NCI-H1694 (cell line): ENCODE measurements around the gene DPH6.
"Not testable (repeated sequence)": the region's sequence is repeated elsewhere in the genome, so short reads cannot be mapped to it uniquely, and the experiment has no call there.

ENCODE experiments used
- DNase-seq: peaks from one replicate; lab custom pipeline; 2025; lab: John Stamatoyannopoulos, UW

Gene DPH6, protein sequence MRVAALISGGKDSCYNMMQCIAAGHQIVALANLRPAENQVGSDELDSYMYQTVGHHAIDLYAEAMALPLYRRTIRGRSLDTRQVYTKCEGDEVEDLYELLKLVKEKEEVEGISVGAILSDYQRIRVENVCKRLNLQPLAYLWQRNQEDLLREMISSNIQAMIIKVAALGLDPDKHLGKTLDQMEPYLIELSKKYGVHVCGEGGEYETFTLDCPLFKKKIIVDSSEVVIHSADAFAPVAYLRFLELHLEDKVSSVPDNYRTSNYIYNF

GRCh38 chr15:35545824-35546510 is at the start of gene DPH6:
DPH6 (minus strand) TSS chr15:35546165; CDS start chr15:35546141, 24 bp downstream.
- DNase-seq, result peak; percentile 37

DNA sequence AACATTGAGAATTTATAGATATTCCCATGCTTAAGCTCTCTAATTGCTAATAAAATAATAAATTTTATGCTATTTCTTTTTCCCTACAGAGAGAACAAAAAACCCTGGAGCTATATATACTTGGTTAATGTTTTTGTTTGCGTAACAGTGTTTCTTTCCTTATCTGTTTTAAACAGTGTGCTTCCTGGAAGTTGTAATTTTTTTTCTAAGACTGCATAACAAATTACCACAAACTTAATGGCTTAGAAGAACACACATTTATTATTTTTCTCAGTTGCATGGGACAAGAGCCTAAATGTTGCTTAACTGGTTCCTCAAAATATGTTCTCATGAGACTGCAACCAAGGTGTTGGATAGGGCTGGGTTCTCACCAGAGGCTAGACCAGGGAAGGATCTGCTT is 49.7 kb upstream of the DPH6 start:
- DNase-seq, result no peak

GRCh38 chr15:35591987-35592386 is 46.0 kb upstream of the DPH6 start:
- not testable (repeated sequence) for DNase-seq

DNA sequence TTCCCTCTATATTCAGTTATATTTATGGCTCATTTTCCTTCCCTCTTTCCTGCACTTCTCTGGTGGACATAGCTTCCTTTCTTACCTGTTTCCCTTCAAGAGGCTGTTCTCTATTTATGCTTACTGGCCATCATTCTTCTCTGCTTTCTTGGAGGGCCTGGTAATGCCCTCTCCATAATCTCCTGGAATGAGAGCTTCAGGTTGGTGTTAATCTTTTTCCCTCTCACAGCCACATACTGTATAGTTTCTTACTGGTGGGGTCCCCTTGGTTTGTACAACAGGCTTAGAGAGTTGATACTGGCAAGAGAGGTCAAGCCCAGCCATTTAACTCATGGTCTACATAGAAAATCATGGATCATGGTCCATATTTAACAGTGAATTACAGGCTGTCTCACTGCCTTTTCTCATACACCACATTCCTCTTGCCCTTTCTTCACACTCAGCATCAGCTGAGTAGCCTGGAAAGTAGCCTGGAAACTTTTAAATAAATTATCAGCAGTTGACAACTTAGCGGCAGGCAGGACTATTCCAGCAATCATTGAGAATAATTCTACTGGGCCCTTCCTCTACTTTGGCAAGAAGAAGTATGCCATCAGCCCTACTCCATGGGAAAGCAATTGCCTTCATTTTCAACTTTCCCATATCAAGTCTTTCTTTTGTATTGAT is 38.0 kb upstream of the DPH6 start:
- no peak for DNase-seq

DNA sequence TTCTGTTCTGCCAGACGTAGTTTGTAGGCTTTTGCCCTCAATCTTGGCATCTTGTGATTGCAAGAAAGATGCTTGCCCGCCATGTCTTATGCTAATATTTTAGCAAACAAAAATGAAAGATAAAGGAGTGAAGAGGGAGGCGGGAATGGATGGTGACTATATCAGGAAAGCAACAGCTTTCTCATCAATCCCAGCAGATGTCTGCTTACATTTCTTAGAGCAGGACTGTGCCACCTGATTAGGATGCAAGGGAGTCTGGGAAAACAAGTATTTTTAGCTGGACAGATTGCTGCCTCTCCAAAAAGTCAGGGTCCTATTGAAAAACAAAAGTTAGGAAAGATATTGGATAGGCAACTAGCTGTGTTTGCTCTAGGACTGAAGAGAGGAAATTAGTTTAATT is 34.6 kb upstream of the DPH6 start:
- DNase-seq, result no peak

GRCh38 chr15:35567392-35567791 is 21.4 kb upstream of the DPH6 start:
- no peak for DNase-seq

- no peak for DNase-seq
These were observed 21.0 kb upstream of the DPH6 start for GRCh38 chr15:35566991-35567390.

DNA sequence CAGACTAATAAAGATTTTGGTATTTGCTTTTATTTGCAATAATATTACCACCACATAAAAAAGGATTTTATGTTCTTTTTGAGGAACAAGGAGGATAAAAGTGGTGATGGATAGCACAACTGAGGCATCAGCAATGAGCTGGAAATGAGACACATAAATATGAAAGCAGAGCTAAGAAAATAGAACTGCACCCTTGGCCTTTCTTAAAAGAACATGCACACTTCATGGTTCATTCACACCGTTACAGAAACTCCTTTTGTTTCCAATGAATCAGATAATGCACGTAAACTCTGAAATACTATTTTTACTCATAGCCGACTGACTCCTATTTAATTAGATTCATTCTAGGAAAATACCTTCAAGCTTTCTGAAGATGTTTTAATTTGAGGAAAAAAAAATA is 19.9 kb upstream of the DPH6 start:
- DNase-seq, result no peak

DNA sequence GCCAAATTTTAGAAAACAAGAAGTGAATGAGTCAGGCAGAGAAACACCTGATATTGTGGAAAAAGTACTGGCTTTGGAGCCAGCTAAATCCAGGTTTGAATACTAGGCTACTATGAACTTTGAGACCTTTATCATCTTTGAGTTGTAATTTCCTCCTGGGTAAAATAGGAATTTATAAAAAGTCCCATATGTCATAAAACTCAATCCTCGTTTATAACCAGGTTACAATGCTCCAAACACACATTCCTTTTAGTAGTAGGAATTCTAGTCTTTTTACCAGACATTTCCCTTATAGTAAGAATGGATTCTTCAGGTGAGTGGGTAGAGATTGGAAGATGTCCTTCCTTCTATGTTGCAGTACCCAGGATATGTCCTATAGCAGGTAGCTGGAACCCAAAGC is 16.7 kb upstream of the DPH6 start:
- DNase-seq, result no peak

DNA sequence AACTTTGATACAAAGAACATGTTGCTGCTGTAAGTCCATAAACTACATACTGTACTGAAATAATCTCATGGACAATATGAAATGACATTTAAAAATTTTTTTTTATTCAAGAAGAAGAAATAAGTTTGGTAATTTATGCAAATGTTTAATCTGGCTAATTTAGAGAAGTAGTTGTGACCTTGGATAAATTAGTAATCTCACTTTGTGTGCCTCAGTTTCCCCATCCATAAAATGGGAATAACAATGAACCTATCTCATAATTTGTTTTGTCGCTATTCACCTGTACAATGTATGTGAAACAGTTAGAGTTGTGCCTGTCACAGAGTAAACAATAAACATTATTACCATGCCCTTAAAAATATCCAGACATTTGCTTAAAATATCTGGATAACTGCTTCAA is 15.3 kb upstream of the DPH6 start:
- DNase-seq, result no peak

DNA sequence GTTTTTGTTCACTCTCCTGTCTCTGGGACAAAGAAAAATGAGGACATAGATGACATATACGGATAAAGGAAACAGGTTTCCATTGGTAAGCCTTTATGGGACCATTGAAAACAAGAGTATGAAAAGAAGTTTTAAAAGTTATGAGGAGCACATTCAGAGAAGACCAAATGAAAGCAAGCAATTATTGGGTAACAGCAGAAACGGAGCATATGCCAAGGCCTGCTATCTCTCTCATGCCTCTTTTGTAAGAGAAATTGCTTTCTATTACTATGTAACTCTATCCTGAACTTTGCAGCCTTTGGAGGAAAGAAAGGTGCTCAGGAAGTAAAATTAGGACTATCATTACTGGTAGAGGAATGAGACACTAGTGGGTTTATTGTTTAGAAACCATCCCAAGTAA is 14.9 kb upstream of the DPH6 start:
- DNase-seq, result no peak

- DNase-seq, result no peak
These were observed 14.3 kb upstream of the DPH6 start for GRCh38 chr15:35560258-35560657.

DNA sequence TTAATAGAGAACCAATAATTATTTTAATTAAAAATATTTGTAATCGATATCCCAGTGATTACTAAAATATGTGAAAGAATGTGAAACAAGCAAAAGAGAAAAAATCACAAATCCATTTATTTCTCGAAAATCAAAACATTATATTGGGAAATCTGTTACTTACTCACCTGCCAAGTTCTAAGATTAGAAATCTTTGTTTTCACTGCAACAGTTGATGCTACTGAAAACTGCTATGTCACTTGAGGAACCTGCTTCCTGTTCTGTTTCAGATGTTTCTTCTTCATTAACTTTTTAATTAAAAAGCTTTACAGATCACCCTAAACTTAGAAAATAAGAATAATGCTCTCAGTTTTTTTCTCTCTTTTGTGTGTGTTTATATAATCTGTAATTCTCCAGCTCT is 13.7 kb upstream of the DPH6 start:
- no peak for DNase-seq

GRCh38 chr15:35557544-35557943 is 11.6 kb upstream of the DPH6 start:
- no peak for DNase-seq

DNA sequence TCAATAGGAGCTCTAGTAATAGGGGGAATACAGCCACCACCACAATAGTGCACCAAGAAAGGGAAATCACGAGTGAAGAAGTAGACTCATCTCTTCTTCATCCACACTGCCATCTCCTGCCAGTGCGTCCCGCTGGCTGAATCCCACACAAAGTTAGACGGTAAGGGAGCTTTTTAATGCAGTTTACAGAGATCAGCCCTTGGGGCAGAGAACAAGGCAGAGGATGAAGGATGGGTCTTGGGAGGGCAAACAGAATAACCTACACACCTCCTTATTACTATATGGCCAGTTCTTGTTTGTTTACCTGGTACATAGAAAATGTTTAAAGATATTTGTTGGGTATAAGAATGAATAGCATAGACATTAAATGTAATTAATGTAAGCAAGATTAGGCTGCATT is 11.0 kb upstream of the DPH6 start:
- DNase-seq, result no peak

DNA sequence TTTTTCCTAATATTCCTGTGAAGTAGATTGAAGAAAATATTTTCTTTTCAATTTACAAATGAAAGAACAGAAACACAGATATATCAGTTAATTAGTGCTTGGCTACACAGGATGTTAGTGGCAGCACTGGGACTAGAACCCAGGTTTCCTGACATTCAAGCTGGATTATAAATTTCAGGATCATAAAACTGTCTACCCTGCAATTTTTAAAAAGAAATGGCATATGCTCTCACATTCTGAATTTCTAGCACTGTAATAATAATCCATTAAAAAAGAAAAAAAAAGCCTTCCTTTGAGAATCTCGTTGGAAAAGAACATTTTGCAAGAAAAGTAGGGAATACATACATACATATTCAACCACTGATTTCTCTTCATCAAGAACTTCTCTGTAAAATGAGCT is 9.3 kb upstream of the DPH6 start:
- DNase-seq, result no peak

GRCh38 chr15:35550957-35551356 is 5.0 kb upstream of the DPH6 start:
- DNase-seq, result no peak

- no peak for DNase-seq
These were observed 3.6 kb upstream of the DPH6 start for GRCh38 chr15:35549567-35549966.

DNA sequence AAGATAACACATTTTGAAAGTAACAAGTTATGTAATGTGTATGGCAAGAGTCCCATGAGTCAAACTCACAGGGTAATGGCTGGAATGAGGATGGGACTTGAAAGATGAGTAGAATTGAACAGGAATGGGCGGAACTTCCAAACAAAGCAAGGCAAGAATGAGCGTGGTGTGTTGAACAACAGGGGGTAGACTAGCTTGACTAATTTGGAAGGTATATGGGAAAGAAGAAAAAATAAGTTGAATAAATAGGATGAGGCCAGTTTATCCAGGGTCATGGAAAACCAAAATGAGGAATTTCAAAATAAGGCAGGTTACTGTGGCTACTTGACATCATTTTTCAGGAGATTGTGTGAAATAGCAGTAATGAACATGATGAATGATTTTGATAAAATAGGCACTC is 2.5 kb upstream of the DPH6 start:
- no peak for DNase-seq

DNA sequence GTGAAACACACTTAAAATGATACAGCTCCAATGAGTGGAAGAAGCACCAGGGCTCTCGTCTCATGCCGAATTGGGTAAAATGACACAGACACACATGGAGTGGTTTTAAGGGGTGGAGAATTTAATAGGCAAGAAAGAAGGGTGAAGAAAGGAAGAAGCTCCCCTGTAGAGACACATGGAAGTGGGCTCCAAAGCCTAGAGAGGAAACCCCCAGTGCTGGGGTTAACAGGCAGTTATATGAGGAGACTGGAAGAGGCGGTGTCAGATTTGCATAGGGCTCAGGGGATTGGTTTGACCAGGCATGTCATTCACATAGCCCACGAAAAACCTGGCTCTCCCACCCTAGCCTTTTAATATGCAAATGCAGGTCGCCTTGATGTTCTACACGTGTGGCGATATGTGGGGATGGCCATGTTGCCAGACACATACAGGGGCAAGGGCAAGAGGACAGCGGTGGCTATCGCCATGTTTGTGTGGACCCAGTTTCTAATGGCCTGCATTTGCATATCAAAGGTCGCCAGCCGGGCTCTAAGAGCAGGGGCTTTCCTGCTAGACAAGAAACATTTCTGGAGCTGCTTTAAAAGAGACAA is 1.9 kb upstream of the DPH6 start:
- no peak for DNase-seq

- no peak for DNase-seq
These were observed 781 bp upstream of the DPH6 start for GRCh38 chr15:35546511-35547381.

DNA sequence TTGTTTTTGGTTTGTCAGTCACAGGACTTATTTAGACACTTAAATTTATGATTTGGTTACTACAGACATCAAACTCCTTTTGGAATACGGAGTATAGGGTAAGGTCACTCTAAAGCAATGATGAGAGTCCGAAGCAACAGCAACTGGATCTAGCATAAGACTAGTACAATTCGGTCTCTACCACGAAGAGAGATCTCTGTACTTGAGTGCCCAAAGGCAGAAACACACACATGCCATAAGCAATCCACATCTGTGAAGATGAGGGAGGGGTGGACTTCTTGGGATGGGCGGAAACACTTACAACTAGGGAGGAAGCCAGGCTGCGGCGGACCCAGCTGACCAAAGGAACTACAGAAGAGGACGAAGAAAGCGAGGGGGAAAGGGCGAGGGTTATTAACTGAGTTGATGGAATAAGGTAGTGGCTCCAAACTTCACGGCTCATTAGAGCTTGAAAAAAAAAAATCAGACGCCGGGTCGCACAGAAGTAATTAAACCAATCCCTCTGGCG is 595 bp downstream of the DPH6 start:
- no peak for DNase-seq
